ENCODE results near the gene LRBA.
"Not testable (repeated sequence)": the region's sequence is repeated elsewhere in the genome, so short reads cannot be mapped to it uniquely, and the experiment has no call there.

Gene LRBA

GRCh38 chr4:151034829-151035228, 19.7 kb upstream of the LRBA start:
- Mint-ChIP-seq H3K27me3 (peaks cover 9% of the 10 kb centered on the region), H3K4me1 (peaks cover 43% of the 10 kb centered on the region), H3K27ac (peak overlapping the region in 1 of 2 donors; percentile 27), H3K9me3 (no peaks in the 10 kb centered on the region), H3K4me3 (no peak overlapping the region)
- no peak for DNase-seq
- no peak for ATAC-seq

DNA sequence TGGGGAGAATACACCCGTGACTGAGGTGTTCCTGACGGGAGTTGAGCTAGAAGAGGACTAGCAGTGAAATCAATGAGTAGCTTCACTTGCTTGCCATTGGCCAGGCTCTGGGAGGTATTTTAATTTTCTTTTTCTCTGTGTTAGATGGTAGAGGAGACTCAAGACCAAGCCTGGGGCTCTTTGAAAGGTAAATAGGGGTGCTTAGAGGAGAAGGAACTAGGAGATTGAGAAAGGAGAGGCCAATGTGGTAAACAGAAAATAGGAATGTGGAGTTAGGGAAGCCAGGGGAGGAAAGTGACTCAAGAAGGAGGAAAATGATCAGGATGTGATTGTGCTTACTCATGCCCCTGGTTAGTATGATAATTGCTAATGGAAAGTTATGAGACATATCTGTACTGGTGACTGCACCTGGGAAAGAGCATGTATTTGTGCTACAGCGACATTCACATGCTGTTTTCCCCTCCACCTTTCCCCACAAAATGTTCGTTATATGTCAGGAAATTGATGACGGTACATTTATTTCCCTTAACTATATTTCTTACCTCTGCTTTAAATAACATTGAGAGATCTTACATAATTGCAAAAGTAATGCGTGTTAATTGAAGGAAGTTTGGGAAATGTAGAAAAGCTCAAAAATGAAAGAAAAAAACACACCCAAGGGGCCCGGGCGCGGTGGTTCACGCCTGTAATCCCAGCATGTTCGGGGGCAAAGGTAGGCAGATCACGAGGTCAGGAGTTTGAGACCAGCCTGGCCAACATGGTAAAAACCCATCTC, 16.9 kb upstream of the LRBA start:
- H3K9me3 Mint-ChIP-seq, result no peaks in the 10 kb centered on the region
- peak overlapping the region; percentile 13 to 91 for H3K27ac Mint-ChIP-seq
- peaks cover 47% of the 10 kb centered on the region for H3K4me1 Mint-ChIP-seq
- peak overlapping the region; percentile 32 to 44 for H3K4me3 Mint-ChIP-seq
- no peak for DNase-seq
- H3K27me3 Mint-ChIP-seq, result peaks cover 9% of the 10 kb centered on the region
- ATAC-seq, result peak; percentile 82

DNA sequence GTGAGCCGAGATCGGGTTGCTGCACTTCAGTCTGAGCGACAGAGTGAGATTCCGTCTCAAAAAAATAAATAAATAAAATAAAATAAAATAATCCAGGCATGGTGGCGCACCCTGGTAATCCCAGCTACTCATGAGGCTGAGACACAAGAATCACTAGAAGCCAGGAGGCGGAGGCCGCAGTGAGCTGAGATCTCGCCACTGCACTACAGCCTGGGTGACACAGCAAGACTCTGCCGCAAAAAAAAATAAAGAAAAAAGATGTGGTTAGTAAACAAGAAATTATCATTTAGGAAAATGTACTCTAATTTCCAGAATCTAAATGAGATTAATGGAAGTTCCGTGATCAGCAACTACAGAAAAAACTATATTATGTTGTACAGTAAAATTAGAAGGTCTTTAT, 14.5 kb upstream of the LRBA start:
- peak in 1 of 2 donors; percentile 29 for DNase-seq
- ATAC-seq, result no peak
- Mint-ChIP-seq H3K9me3 (no peaks in the 10 kb centered on the region), H3K4me1 (peaks cover 36% of the 10 kb centered on the region), H3K4me3 (peak overlapping the region in 1 of 2 donors; percentile 48), H3K27ac (peak overlapping the region; percentile 81 to 92), H3K27me3 (no peaks in the 10 kb centered on the region)

GRCh38 chr4:151029006-151029405, 13.9 kb upstream of the LRBA start:
- peaks cover 35% of the 10 kb centered on the region for H3K4me1 Mint-ChIP-seq
- not testable (repeated sequence) for DNase-seq, H3K27me3 Mint-ChIP-seq, H3K4me3 Mint-ChIP-seq, H3K27ac Mint-ChIP-seq, H3K9me3 Mint-ChIP-seq, ATAC-seq

- H3K27ac Mint-ChIP-seq, result no peak overlapping the region
- ATAC-seq (no peak), DNase-seq (no peak)
- no peak overlapping the region for H3K4me3 Mint-ChIP-seq
- H3K27me3 Mint-ChIP-seq, result peaks cover 8% of the 10 kb centered on the region
- peaks cover 13% of the 10 kb centered on the region for H3K4me1 Mint-ChIP-seq
- H3K9me3 Mint-ChIP-seq, result no peaks in the 10 kb centered on the region
These were observed 10.7 kb upstream of the LRBA start for GRCh38 chr4:151025759-151026158.

- no peaks in the 10 kb centered on the region for H3K4me1 Mint-ChIP-seq
- DNase-seq (no peak), ATAC-seq (no peak)
- H3K9me3 Mint-ChIP-seq, result no peaks in the 10 kb centered on the region
- no peak overlapping the region for H3K27ac Mint-ChIP-seq
- H3K4me3 Mint-ChIP-seq, result no peak overlapping the region
- H3K27me3 Mint-ChIP-seq, result peaks cover 8% of the 10 kb centered on the region
These were observed 7.5 kb upstream of the LRBA start for GRCh38 chr4:151022586-151022985.

- H3K9me3 Mint-ChIP-seq, result no peaks in the 10 kb centered on the region
- DNase-seq (no peak), ATAC-seq (no peak)
- H3K4me3 Mint-ChIP-seq, result no peak overlapping the region
- H3K4me1 Mint-ChIP-seq, result peaks cover 5% of the 10 kb centered on the region
- no peak overlapping the region for H3K27ac Mint-ChIP-seq
- H3K27me3 Mint-ChIP-seq, result peaks cover 8% of the 10 kb centered on the region
These were observed 6.7 kb upstream of the LRBA start for GRCh38 chr4:151021637-151022334.

- peaks cover 25% of the 10 kb centered on the region for H3K4me1 Mint-ChIP-seq
- H3K27me3 Mint-ChIP-seq, result no peaks in the 10 kb centered on the region
- DNase-seq (peak; percentile 86 to 89), ATAC-seq (peak; percentile 92)
- peak overlapping the region; percentile 99 to 100 for H3K4me3 Mint-ChIP-seq
- peak overlapping the region; percentile 99 for H3K27ac Mint-ChIP-seq
- H3K9me3 Mint-ChIP-seq, result no peaks in the 10 kb centered on the region
These were observed 619 bp upstream of the LRBA start for GRCh38 chr4:151015459-151016347.

- ATAC-seq, result no peak
- Mint-ChIP-seq H3K27me3 (no peaks in the 10 kb centered on the region), H3K4me1 (peaks cover 25% of the 10 kb centered on the region), H3K9me3 (no peaks in the 10 kb centered on the region), H3K4me3 (peak overlapping the region; percentile 99 to 100), H3K27ac (peak overlapping the region in 1 of 2 donors; percentile 99)
- no peak for DNase-seq
These were observed 1.1 kb downstream of the LRBA start for GRCh38 chr4:151013944-151014343.

GRCh38 chr4:151013491-151013890, 1.6 kb downstream of the LRBA start:
- H3K9me3 Mint-ChIP-seq, result no peaks in the 10 kb centered on the region
- DNase-seq, result no peak
- no peaks in the 10 kb centered on the region for H3K27me3 Mint-ChIP-seq
- peak overlapping the region in 1 of 2 donors; percentile 54 for H3K27ac Mint-ChIP-seq
- no peak for ATAC-seq
- H3K4me3 Mint-ChIP-seq, result peak overlapping the region; percentile 99 to 100
- H3K4me1 Mint-ChIP-seq, result peaks cover 25% of the 10 kb centered on the region

DNA sequence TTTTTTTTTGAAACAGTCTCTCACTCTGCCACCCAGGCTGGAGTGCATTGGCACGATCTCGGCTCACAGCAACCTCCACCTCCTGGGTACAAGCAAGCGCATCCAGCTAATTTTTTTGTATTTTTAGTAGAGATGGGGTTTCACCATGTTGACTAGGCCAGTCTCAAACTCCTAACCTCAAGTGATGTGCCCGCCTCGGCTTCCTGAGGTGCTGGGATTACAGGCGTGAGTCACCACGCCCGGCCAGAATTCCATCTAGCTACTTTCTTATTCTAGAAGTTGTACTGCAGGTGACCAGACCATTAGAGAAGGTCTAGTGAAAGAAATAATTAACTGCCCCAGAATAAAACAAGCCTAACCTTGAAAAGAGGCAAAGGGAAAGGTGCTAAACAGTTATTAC, 2.3 kb downstream of the LRBA start:
- ATAC-seq (no peak), DNase-seq (no peak)
- H3K4me1 Mint-ChIP-seq, result peaks cover 25% of the 10 kb centered on the region
- H3K9me3 Mint-ChIP-seq, result no peaks in the 10 kb centered on the region
- no peaks in the 10 kb centered on the region for H3K27me3 Mint-ChIP-seq
- H3K27ac Mint-ChIP-seq, result peak overlapping the region in 1 of 2 donors; percentile 72
- peak overlapping the region; percentile 81 to 99 for H3K4me3 Mint-ChIP-seq

- H3K27ac Mint-ChIP-seq, result peak overlapping the region in 1 of 2 donors; percentile 69
- H3K9me3 Mint-ChIP-seq, result no peaks in the 10 kb centered on the region
- ATAC-seq (no peak), DNase-seq (no peak)
- peak overlapping the region; percentile 81 to 99 for H3K4me3 Mint-ChIP-seq
- H3K4me1 Mint-ChIP-seq, result peaks cover 29% of the 10 kb centered on the region
- H3K27me3 Mint-ChIP-seq, result no peaks in the 10 kb centered on the region
These were observed 2.7 kb downstream of the LRBA start for GRCh38 chr4:151012376-151012775.

- no peaks in the 10 kb centered on the region for H3K27me3 Mint-ChIP-seq
- ATAC-seq, result peak; percentile 57
- H3K9me3 Mint-ChIP-seq, result no peaks in the 10 kb centered on the region
- H3K4me3 Mint-ChIP-seq, result no peak overlapping the region
- peak overlapping the region in 1 of 2 donors; percentile 86 for H3K27ac Mint-ChIP-seq
- H3K4me1 Mint-ChIP-seq, result peaks cover 45% of the 10 kb centered on the region
- DNase-seq, result no peak
These were observed 10.9 kb downstream of the LRBA start for GRCh38 chr4:151004222-151004621.

GRCh38 chr4:151000747-151001429, 14.2 kb downstream of the LRBA start:
- Mint-ChIP-seq H3K27ac (no peak overlapping the region), H3K4me1 (peaks cover 50% of the 10 kb centered on the region), H3K4me3 (no peak overlapping the region), H3K27me3 (no peaks in the 10 kb centered on the region), H3K9me3 (no peaks in the 10 kb centered on the region)
- ATAC-seq (no peak), DNase-seq (no peak)

- no peak overlapping the region for H3K4me3 Mint-ChIP-seq
- H3K27ac Mint-ChIP-seq, result no peak overlapping the region
- DNase-seq (no peak), ATAC-seq (no peak)
- H3K4me1 Mint-ChIP-seq, result peaks cover 54% of the 10 kb centered on the region
- peaks cover 0 to 7% of the 10 kb centered on the region in 2 donors for H3K9me3 Mint-ChIP-seq
- H3K27me3 Mint-ChIP-seq, result no peaks in the 10 kb centered on the region
These were observed 16.0 kb downstream of the LRBA start for GRCh38 chr4:150999086-150999485.

All from stimulated activated naive CD8-positive, alpha-beta T cell treated with anti-CD3 and anti-CD28 coated beads, Interleukin-15, amount 100 ng/mL, for 72 hours (primary cell).